ENCODE results near the gene N4BP2L2. TPM values are rescaled to one million over a fixed set of nuclear protein-coding genes. Genes with fewer than 3 reads are reported as not detected.

The N4BP2L2 gene
- total RNA-seq, 1 experiment from 2014 or later, result 89.7 TPM

GRCh38 chr13:32496599-32497160, 41.9 kb downstream of the N4BP2L2 start:
- BruUV-seq (replicated peaks), result no TSS peak
- H3K4me1 Mint-ChIP-seq (ENCODE audit: low read depth, unreplicated experiment), result no peaks in the 10 kb centered on the region
- CTCF ChIA-PET, result no interaction called here

GRCh38 chr13:32495841-32496240, 42.8 kb downstream of the N4BP2L2 start:
- H3K9me3 Mint-ChIP-seq (ENCODE audit: low read depth, unreplicated experiment), result no peaks in the 10 kb centered on the region
- no peak for DNase-seq
- H3K36me3 Mint-ChIP-seq (ENCODE audit: insufficient read depth, unreplicated experiment), result peaks cover 17% of the 10 kb centered on the region
- H3K27ac Mint-ChIP-seq (ENCODE audit: unreplicated experiment), result no peak overlapping the region
- no peaks in the 10 kb centered on the region for H3K4me1 Mint-ChIP-seq (ENCODE audit: low read depth, unreplicated experiment)
- intact Hi-C loops (cut with micrococcal nuclease; ENCODE audit: unreplicated experiment), result no loop called here
- no peak for TF ChIP-seq CTCF (IDR thresholded peaks at IDR 0.05; ENCODE audit: unreplicated experiment)
- CTCF ChIA-PET, result no interaction called here
- no peaks in the 10 kb centered on the region for H3K27me3 Mint-ChIP-seq (ENCODE audit: unreplicated experiment)
- H3K4me3 Mint-ChIP-seq (ENCODE audit: low read depth, unreplicated experiment), result no peak overlapping the region
- BruUV-seq (replicated peaks), result no TSS peak

More at GRCh38 chr13:32496599-32497160, 41.9 kb downstream of the N4BP2L2 start:
- Mint-ChIP-seq H3K27me3 (ENCODE audit: unreplicated experiment) (no peaks in the 10 kb centered on the region), H3K9me3 (ENCODE audit: low read depth, unreplicated experiment) (no peaks in the 10 kb centered on the region), H3K4me3 (ENCODE audit: low read depth, unreplicated experiment) (no peak overlapping the region), H3K27ac (ENCODE audit: unreplicated experiment) (no peak overlapping the region), H3K36me3 (ENCODE audit: insufficient read depth, unreplicated experiment) (peaks cover 17% of the 10 kb centered on the region)
- no peak for TF ChIP-seq CTCF (IDR thresholded peaks at IDR 0.05; ENCODE audit: unreplicated experiment)
- DNase-seq, result no peak
- intact Hi-C loops (cut with micrococcal nuclease; ENCODE audit: unreplicated experiment), result no loop called here

GRCh38 chr13:32495429-32495828, 43.2 kb downstream of the N4BP2L2 start:
- H3K9me3 Mint-ChIP-seq (ENCODE audit: low read depth, unreplicated experiment), result no peaks in the 10 kb centered on the region
- no peak overlapping the region for H3K27ac Mint-ChIP-seq (ENCODE audit: unreplicated experiment)
- intact Hi-C loops (cut with micrococcal nuclease; ENCODE audit: unreplicated experiment), result no loop called here
- DNase-seq, result no peak
- no peaks in the 10 kb centered on the region for H3K27me3 Mint-ChIP-seq (ENCODE audit: unreplicated experiment)
- CTCF ChIA-PET, result no interaction called here
- BruUV-seq (replicated peaks), result no TSS peak
- TF ChIP-seq CTCF (IDR thresholded peaks at IDR 0.05; ENCODE audit: unreplicated experiment), result no peak
- H3K4me3 Mint-ChIP-seq (ENCODE audit: low read depth, unreplicated experiment), result no peak overlapping the region
- H3K4me1 Mint-ChIP-seq (ENCODE audit: low read depth, unreplicated experiment), result no peaks in the 10 kb centered on the region
- H3K36me3 Mint-ChIP-seq (ENCODE audit: insufficient read depth, unreplicated experiment), result peaks cover 17% of the 10 kb centered on the region

GRCh38 chr13:32491028-32491427, 47.6 kb downstream of the N4BP2L2 start:
- no peak for DNase-seq
- H3K4me1 Mint-ChIP-seq (ENCODE audit: low read depth, unreplicated experiment), result no peaks in the 10 kb centered on the region
- H3K4me3 Mint-ChIP-seq (ENCODE audit: low read depth, unreplicated experiment), result no peak overlapping the region
- intact Hi-C loops (cut with micrococcal nuclease; ENCODE audit: unreplicated experiment), result no loop called here
- no peak for TF ChIP-seq CTCF (IDR thresholded peaks at IDR 0.05; ENCODE audit: unreplicated experiment)
- H3K36me3 Mint-ChIP-seq (ENCODE audit: insufficient read depth, unreplicated experiment), result peaks cover 8% of the 10 kb centered on the region
- no peaks in the 10 kb centered on the region for H3K27me3 Mint-ChIP-seq (ENCODE audit: unreplicated experiment)
- CTCF ChIA-PET, result no interaction called here
- no TSS peak for BruUV-seq (replicated peaks)
- no peak overlapping the region for H3K27ac Mint-ChIP-seq (ENCODE audit: unreplicated experiment)
- no peaks in the 10 kb centered on the region for H3K9me3 Mint-ChIP-seq (ENCODE audit: low read depth, unreplicated experiment)

Data from Calu3 (cell line).